Fibroblast of pulmonary artery (primary cell): ENCODE measurements around the gene SCAANT1.

ENCODE experiments used
- DNase-seq: peaks from one replicate; pipeline ENCODE4 v3.0.0-alpha.2; 2010; ENCODE audit warnings: low read depth
- H3K4me3 ChIP-seq: replicated peaks from 2 replicates; pipeline ENCODE4 v1.5.1; 2011; ENCODE audit warnings: low read depth, mild to moderate bottlenecking, control low read depth, low read length, moderate library complexity
- CTCF ChIP-seq: IDR thresholded peaks from 2 replicates; pipeline ENCODE4 v1.5.1; 2011; ENCODE audit warnings: mild to moderate bottlenecking, control low read depth, low read length, inconsistent platforms; ENCODE audit errors: missing control alignments

Gene SCAANT1

GRCh38 chr3:63934041-63934866, 22.1 kb upstream of the SCAANT1 start:
- no peak for DNase-seq
- TF ChIP-seq CTCF = no peak
- no peak overlapping the region for H3K4me3 ChIP-seq

- no peak overlapping the region for H3K4me3 ChIP-seq
- no peak for DNase-seq
- TF ChIP-seq CTCF = no peak
Measured at GRCh38 chr3:63933459-63933858, 21.3 kb upstream of the SCAANT1 start.

GRCh38 chr3:63932509-63933212, 20.5 kb upstream of the SCAANT1 start:
- no peak overlapping the region for H3K4me3 ChIP-seq
- no peak for DNase-seq
- no peak for TF ChIP-seq CTCF

GRCh38 chr3:63931290-63931689, 19.1 kb upstream of the SCAANT1 start:
- TF ChIP-seq CTCF = no peak
- no peak for DNase-seq
- no peak overlapping the region for H3K4me3 ChIP-seq

- no peak for TF ChIP-seq CTCF
- no peak overlapping the region for H3K4me3 ChIP-seq
- DNase-seq = no peak
Measured at GRCh38 chr3:63927422-63928280, 15.5 kb upstream of the SCAANT1 start.

- TF ChIP-seq CTCF = no peak
- DNase-seq = no peak
- H3K4me3 ChIP-seq = no peak overlapping the region
Measured at GRCh38 chr3:63926309-63926708, 14.1 kb upstream of the SCAANT1 start.
